Small intestine (tissue), 7 donors: Measurements from ENCODE around the gene RNF121. TPM values are rescaled to one million over a fixed set of nuclear protein-coding genes. Genes with fewer than 3 reads are reported as not detected.

Experiments
- DNase-seq, 2 donors: peaks; one replicate each; pipeline versions ENCODE4 v3.0.0 to v3.0.0-alpha.2; 2013
- FAIRE-seq: peaks from 2 replicates; lab custom pipeline; 2012; peaks lifted over from hg19 to GRCh38; lab: Jason Lieb, UNC
- H3K27ac ChIP-seq, 3 donors: one replicate each; pipeline ENCODE4 v1.5.1; 2013; ENCODE audit warnings: low read length in 2 of 3, mild to moderate bottlenecking in 2 of 3, control low read depth in 1 of 3, inconsistent platforms in 1 of 3, low read depth in 1 of 3, moderate library complexity in 1 of 3
- H3K27me3 ChIP-seq, 3 donors: one replicate each; pipeline ENCODE4 v1.6.1; 2013; ENCODE audit warnings: low read length in 3 of 3, inconsistent platforms in 1 of 3; ENCODE audit not compliant: control insufficient read depth in 3 of 3, insufficient read depth in 3 of 3
- H3K36me3 ChIP-seq, 3 donors: one replicate each; pipeline ENCODE4 v1.6.1; 2013; ENCODE audit warnings: low read length in 3 of 3, inconsistent platforms in 1 of 3, low read depth in 1 of 3, mild to moderate bottlenecking in 1 of 3, moderate library complexity in 1 of 3; ENCODE audit not compliant: control insufficient read depth in 3 of 3, insufficient read depth in 2 of 3
- H3K4me1 ChIP-seq, 3 donors: one replicate each; pipeline ENCODE4 v1.6.1; 2013; ENCODE audit warnings: low read length in 2 of 3, inconsistent platforms in 1 of 3, low read depth in 1 of 3, mild to moderate bottlenecking in 1 of 3, moderate library complexity in 1 of 3; ENCODE audit not compliant: control insufficient read depth in 3 of 3, insufficient read depth in 2 of 3
- H3K4me3 ChIP-seq, 3 donors: one replicate each; pipeline ENCODE4 v1.5.1; 2013; ENCODE audit warnings: low read length in 3 of 3, control low read depth in 1 of 3, inconsistent platforms in 1 of 3, low read depth in 1 of 3, mild to moderate bottlenecking in 1 of 3, moderate library complexity in 1 of 3
- H3K9me3 ChIP-seq, 2 donors: one replicate each; pipeline ENCODE4 v1.6.1; 2013; ENCODE audit warnings: low read depth in 1 of 2, low read length in 1 of 2; ENCODE audit not compliant: control insufficient read depth in 2 of 2, insufficient read depth in 1 of 2
- WGBS, 3 donors: extraction: QIAGEN DNeasy Blood & Tissue Kit; methylation state at CpG; one replicate each; pipeline ENCODE4 v1.1.7; 2013; 5-methylcytosine and 5-hydroxymethylcytosine counted together
- polyA plus RNA-seq, 4 donors: library from polyadenylated mRNA; stranded (reverse) in 3 of 4; unstranded in 1 of 4; fragments of 200-250 nt in 3 of 4; fragments of 120-200 nt in 1 of 4; gene quantifications; one replicate each; pipeline versions ENCODE4 v1.2.1 to v1.2.3, GENCODE V29; 2013
- donor health status: healthy with polysubstance abuse.
- donor health status: control.
- donor health status: control.
- donor health status: Bipolar disorder and iron deficiency.
- donor health status: healthy.

Gene RNF121
- polyA plus RNA-seq, 4 donors = 15.9 to 38.6 (median 23.5) TPM

GRCh38 chr11:72013765-72014711 is 85.2 kb downstream of the RNF121 start:
- FAIRE-seq = no peak
- no peaks in the 10 kb centered on the region for H3K9me3 ChIP-seq
- no peak overlapping the region for H3K27ac ChIP-seq
- H3K27me3 ChIP-seq = no peaks in the 10 kb centered on the region
- 87 to 91% (median 89%) methylated on average over 38 of the region's 38 CpGs for WGBS, 3 donors
- no peak overlapping the region for H3K4me3 ChIP-seq
- H3K4me1 ChIP-seq = no peaks in the 10 kb centered on the region
- no peak for DNase-seq
- H3K36me3 ChIP-seq = peaks cover 32 to 94% (median 66%) of the 10 kb centered on the region in 3 donors

DNA sequence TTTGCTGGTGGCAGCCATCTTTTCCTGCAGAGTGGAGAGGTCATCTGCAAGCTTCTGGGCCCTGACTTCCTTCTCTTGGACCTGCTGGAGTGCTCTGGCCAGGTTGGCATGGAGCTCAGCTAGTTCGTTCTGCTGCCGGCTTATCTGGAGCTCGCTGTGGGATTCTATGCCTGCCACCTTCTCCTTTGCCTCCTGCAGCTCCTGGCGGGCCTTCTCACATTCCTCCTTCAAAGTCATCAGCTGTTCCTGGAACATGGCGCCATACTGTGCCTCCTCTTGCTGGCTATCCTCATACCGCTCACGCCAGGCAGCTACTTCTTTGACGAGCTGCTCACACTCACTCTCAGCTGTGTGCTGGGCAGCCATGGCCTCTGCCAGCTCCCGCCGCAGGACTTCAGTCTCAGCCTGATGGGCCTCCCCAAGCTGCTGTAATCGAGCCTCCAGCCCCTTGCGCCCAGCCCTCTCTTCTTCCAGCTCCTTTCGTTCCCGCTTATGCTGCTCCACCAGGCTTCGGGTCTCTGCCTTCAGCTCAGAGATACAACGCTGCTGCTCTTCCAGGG is 86.0 kb downstream of the RNF121 start:
- Histone ChIP-seq H3K9me3 (no peaks in the 10 kb centered on the region), H3K4me3 (no peak overlapping the region), H3K4me1 (no peaks in the 10 kb centered on the region), H3K27ac (no peak overlapping the region), H3K36me3 (peaks cover 32 to 94% (median 64%) of the 10 kb centered on the region in 3 donors), H3K27me3 (no peaks in the 10 kb centered on the region)
- FAIRE-seq (no peak), DNase-seq (no peak)
- 91 to 95% (median 93%) methylated on average over 16 of the region's 16 CpGs for WGBS, 3 donors

DNA sequence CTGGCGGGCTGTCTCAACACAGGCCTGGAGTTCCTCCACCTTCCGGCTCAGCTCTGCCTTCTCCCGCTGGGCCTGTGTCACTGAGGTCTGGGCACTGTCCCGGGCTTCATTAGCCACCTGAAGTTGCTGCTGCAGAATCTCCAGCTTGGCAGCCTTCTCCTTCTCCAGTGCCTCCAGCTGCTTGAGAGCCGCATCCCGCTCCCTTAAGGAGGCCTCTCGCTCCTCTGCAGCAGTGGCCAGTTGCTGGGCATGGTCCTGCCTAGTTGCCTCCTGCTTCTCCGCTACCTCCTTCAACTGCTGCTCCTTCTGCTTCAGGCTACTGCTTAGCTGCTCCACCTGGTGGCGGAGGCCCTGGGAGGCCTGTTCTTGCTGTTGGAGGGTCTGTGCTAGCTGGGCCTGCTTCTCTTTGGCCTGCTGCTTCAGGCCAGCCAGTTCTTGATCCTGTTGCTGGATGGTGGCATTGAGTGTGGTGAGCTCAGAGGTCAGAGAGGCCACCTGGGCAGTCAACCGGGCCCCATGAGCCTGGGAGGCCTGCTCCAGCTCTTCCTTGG is 86.7 kb downstream of the RNF121 start:
- DNase-seq (peak in 1 of 2 donors; percentile 32), FAIRE-seq (no peak)
- Histone ChIP-seq H3K9me3 (no peaks in the 10 kb centered on the region), H3K27me3 (no peaks in the 10 kb centered on the region), H3K27ac (no peak overlapping the region), H3K36me3 (peaks cover 31 to 96% (median 62%) of the 10 kb centered on the region in 3 donors), H3K4me3 (no peak overlapping the region), H3K4me1 (no peaks in the 10 kb centered on the region)
- 88 to 92% (median 91%) methylated on average over 10 of the region's 10 CpGs for WGBS, 3 donors

DNA sequence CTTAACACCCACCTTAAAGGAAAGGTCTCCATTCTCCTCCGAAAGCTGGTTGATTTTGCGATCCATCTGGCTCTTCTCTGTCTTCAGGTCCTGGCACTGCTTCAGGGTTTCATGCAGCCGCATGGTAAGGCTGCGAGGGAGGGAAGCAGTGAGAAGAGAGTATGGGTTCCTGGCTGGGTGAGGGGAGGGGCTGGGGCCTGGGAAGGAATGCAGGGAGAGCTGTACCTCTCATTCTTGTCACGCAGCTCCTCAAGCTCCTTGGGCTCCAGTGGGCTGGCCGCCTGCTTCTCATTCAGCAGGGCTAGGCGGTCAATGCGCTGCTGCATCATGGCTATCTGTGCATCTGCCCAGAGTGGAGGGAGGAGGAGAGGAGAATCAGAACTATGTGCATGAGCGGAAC is 89.3 kb downstream of the RNF121 start:
- H3K4me1 ChIP-seq = peaks cover 0 to 1% (median 0%) of the 10 kb centered on the region in 3 donors
- WGBS, 3 donors = 92 to 97% (median 94%) methylated on average over 9 of the region's 9 CpGs
- H3K4me3 ChIP-seq = no peak overlapping the region
- no peak overlapping the region for H3K27ac ChIP-seq
- H3K9me3 ChIP-seq = no peaks in the 10 kb centered on the region
- DNase-seq (no peak), FAIRE-seq (no peak)
- no peaks in the 10 kb centered on the region for H3K27me3 ChIP-seq
- H3K36me3 ChIP-seq = peaks cover 31 to 95% (median 72%) of the 10 kb centered on the region in 3 donors

DNA sequence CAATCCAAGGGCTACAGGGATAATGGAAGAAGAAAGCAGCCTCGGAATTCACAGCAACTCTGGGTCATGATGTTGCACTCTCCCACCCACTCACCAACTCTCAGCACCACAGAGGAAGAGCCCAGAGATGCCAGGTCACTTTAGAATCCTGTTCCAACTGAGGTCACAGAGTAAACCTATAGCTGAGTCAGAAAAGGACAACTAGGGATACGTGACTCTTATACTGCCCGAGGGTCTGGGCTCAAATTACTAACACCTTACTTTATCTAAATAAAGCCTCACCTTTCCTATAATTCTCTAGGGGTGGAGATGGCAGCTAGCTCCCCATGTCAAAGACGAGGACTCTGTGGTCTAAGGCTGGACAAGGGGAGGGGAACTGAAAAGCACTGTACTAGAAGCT is 94.5 kb downstream of the RNF121 start:
- no peak for DNase-seq
- FAIRE-seq = no peak
- no peaks in the 10 kb centered on the region for H3K27me3 ChIP-seq
- peaks cover 22 to 82% (median 49%) of the 10 kb centered on the region in 3 donors for H3K36me3 ChIP-seq
- no peak overlapping the region for H3K4me3 ChIP-seq
- 80 to 87% (median 83%) methylated on average over 4 of the region's 4 CpGs for WGBS, 3 donors
- no peaks in the 10 kb centered on the region for H3K9me3 ChIP-seq
- H3K4me1 ChIP-seq = peaks cover 0 to 44% (median 3%) of the 10 kb centered on the region in 3 donors
- H3K27ac ChIP-seq = peak overlapping the region in 1 of 3 donors; percentile 49

DNA sequence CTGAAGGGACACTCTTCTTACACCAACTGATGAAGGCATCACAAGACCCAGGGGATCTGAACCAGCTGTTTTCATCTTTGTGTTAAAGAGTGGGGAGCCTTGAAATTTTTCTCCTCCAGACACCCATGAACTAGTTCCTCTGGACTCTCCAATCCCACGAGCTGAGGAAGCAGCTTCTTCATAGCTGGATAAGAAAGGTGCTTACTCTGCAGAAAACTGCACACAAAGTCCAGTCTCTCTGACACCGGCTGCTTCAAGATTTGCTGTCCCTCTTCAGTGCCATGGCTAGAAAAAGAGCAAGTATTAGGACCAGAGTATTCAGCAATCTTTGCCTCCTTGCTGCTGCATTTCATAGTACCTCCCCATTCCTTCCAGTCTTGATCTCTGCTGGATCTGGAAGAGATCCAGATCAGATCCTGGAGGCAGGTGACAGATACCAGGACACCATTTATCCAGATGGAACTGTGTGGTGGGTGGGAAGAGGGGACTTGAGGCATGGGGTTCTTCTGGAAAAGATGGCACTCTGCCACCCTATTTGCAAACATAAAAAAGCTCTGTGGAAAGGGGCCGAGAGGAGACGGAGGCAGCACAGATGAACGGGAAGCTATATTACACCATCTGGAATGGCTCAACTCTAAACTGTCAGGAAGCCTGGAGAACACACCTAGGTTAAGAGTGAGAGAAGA is 95.4 kb downstream of the RNF121 start:
- no peaks in the 10 kb centered on the region for H3K27me3 ChIP-seq
- H3K4me1 ChIP-seq = peaks cover 0 to 50% (median 3%) of the 10 kb centered on the region in 3 donors
- H3K36me3 ChIP-seq = peaks cover 17 to 80% (median 47%) of the 10 kb centered on the region in 3 donors
- DNase-seq (peak; percentile 48 to 54), FAIRE-seq (no peak)
- WGBS, 3 donors = 29 to 48% (median 42%) methylated on average over 5 of the region's 5 CpGs
- H3K4me3 ChIP-seq = no peak overlapping the region
- no peaks in the 10 kb centered on the region for H3K9me3 ChIP-seq
- H3K27ac ChIP-seq = peak overlapping the region in 1 of 3 donors; percentile 49

DNA sequence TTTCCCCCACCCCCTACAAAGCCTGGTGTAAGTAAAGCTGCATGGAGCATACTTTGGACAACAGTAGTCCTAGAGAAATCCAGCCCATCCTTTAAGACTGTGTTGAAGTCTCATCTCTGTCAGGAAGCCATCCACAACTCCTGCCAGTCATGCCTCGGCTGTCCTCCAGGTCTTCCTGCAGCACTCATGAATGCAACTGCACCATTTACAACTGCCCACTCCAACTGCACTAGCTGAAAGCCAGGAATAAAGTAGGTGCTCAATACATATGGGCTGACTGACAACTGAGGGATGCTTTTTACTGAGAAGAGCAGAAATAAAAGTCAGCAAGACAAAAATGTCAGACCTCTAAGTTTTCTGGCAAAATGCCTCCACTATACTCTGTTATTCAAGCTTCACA is 97.2 kb downstream of the RNF121 start:
- H3K4me3 ChIP-seq = no peak overlapping the region
- DNase-seq (no peak), FAIRE-seq (no peak)
- H3K4me1 ChIP-seq = peaks cover 3 to 62% (median 3%) of the 10 kb centered on the region in 3 donors
- no peak overlapping the region for H3K27ac ChIP-seq
- no peaks in the 10 kb centered on the region for H3K27me3 ChIP-seq
- peaks cover 14 to 66% (median 35%) of the 10 kb centered on the region in 3 donors for H3K36me3 ChIP-seq
- 66 to 75% (median 72%) methylated on average over 1 of the region's 1 CpG for WGBS, 3 donors
- no peaks in the 10 kb centered on the region for H3K9me3 ChIP-seq
